RWPE2 (cell line): ENCODE data around the gene CD300LD.
"Not testable (repeated sequence)": the region's sequence is repeated elsewhere in the genome, so short reads cannot be mapped to it uniquely, and the experiment has no call there.

Experiments used
- ATAC-seq: fragments of 200-7000 bp; cut with Tn5 transposase; 3 replicates; pipeline ENCODE4 v1.9.1; 2021; ENCODE audit warnings: low read depth
- DNase-seq: peaks from one replicate; pipeline ENCODE4 v3.0.0-alpha.2; 2020; ENCODE audit warnings: low spot score
- H3K27ac ChIP-seq: fragments of 450-650 bp; 2 replicates; pipeline ENCODE4 v1.5.1; 2017; ENCODE audit warnings: mild to moderate bottlenecking; ENCODE audit not compliant: poor library complexity, severe bottlenecking
- H3K27me3 ChIP-seq: fragments of 250-450 bp; sonication (Bioruptor Pico); 2 replicates; pipeline ENCODE4 v1.5.1; 2021; ENCODE audit warnings: mild to moderate bottlenecking, moderate library complexity; ENCODE audit not compliant: insufficient read depth, poor library complexity, severe bottlenecking
- H3K36me3 ChIP-seq: fragments of 250-450 bp; sonication (Bioruptor Pico); 2 replicates; pipeline ENCODE4 v1.5.1; 2020; ENCODE audit warnings: low read depth, mild to moderate bottlenecking, moderate library complexity
- H3K4me1 ChIP-seq: fragments of 250-450 bp; sonication (Bioruptor Pico); 2 replicates; pipeline ENCODE4 v1.5.1; 2021; ENCODE audit warnings: mild to moderate bottlenecking, moderate library complexity; ENCODE audit not compliant: insufficient read depth, poor library complexity, severe bottlenecking
- H3K4me3 ChIP-seq: fragments of 250-450 bp; sonication (Bioruptor Pico); 2 replicates; pipeline ENCODE4 v1.5.1; 2021; ENCODE audit warnings: mild to moderate bottlenecking, moderate library complexity; ENCODE audit not compliant: severe bottlenecking
- H3K9me3 ChIP-seq: fragments of 250-450 bp; sonication (Bioruptor Pico); 2 replicates; pipeline ENCODE4 v1.5.1; 2021; ENCODE audit warnings: mild to moderate bottlenecking, moderate library complexity; ENCODE audit not compliant: severe bottlenecking
- CTCF ChIP-seq: fragments of 450-650 bp; IDR thresholded peaks from one replicate; pipeline ENCODE4 v1.5.1; 2017; ENCODE audit warnings: mild to moderate bottlenecking, moderate library complexity; ENCODE audit not compliant: poor library complexity, severe bottlenecking

Gene CD300LD

GRCh38 chr17:74574489-74575142 is 17.5 kb downstream of the CD300LD start:
- Histone ChIP-seq H3K36me3 (no peaks in the 10 kb centered on the region), H3K4me1 (peaks cover 4% of the 10 kb centered on the region), H3K27me3 (no peaks in the 10 kb centered on the region), H3K9me3 (no peaks in the 10 kb centered on the region), H3K27ac (no peak overlapping the region), H3K4me3 (no peak overlapping the region)
- no peak for DNase-seq
- ATAC-seq, result no peak
- TF ChIP-seq CTCF, result no peak

- H3K27ac ChIP-seq, H3K27me3 ChIP-seq, H3K4me1 ChIP-seq, ATAC-seq, H3K4me3 ChIP-seq, H3K36me3 ChIP-seq, DNase-seq, H3K9me3 ChIP-seq: not testable (repeated sequence)
These were observed 18.4 kb downstream of the CD300LD start for GRCh38 chr17:74573635-74574034.

- no peak for DNase-seq
- Histone ChIP-seq H3K4me3 (no peak overlapping the region), H3K4me1 (peaks cover 9% of the 10 kb centered on the region), H3K36me3 (no peaks in the 10 kb centered on the region), H3K9me3 (no peaks in the 10 kb centered on the region), H3K27me3 (no peaks in the 10 kb centered on the region), H3K27ac (no peak overlapping the region)
- ATAC-seq, result no peak
- TF ChIP-seq CTCF, result no peak
These were observed 18.9 kb downstream of the CD300LD start for GRCh38 chr17:74573169-74573568.

GRCh38 chr17:74571621-74572270 is 20.3 kb downstream of the CD300LD start:
- peaks cover 9% of the 10 kb centered on the region for H3K4me1 ChIP-seq
- DNase-seq, result no peak
- no peak for TF ChIP-seq CTCF
- H3K27ac ChIP-seq, result no peak overlapping the region
- no peak for ATAC-seq
- H3K4me3 ChIP-seq, result no peak overlapping the region
- no peaks in the 10 kb centered on the region for H3K9me3 ChIP-seq
- H3K27me3 ChIP-seq, result no peaks in the 10 kb centered on the region
- H3K36me3 ChIP-seq, result no peaks in the 10 kb centered on the region

- DNase-seq (peak; percentile 96), ATAC-seq (peak; percentile 96)
- Histone ChIP-seq H3K27ac (peak overlapping the region; percentile 72), H3K9me3 (no peaks in the 10 kb centered on the region), H3K36me3 (no peaks in the 10 kb centered on the region), H3K27me3 (no peaks in the 10 kb centered on the region), H3K4me3 (no peak overlapping the region), H3K4me1 (peaks cover 9% of the 10 kb centered on the region)
- TF ChIP-seq CTCF, result no peak
These were observed 22.8 kb downstream of the CD300LD start for GRCh38 chr17:74569020-74570003.
